Measurements from ENCODE around the gene VIPR1.
"Not testable (repeated sequence)": the region's sequence is repeated elsewhere in the genome, so short reads cannot be mapped to it uniquely, and the experiment has no call there.

VIPR1 gene

GRCh38 chr3:42575137-42575741 lies 72.8 kb downstream of the VIPR1 start:
- DNase-seq (ENCODE audit: low spot score): no peak
- in situ Hi-C loops (cut with MboI; ENCODE audit: low sequenced_read_pairs, unreplicated experiment): no loop called here

GRCh38 chr3:42578054-42578453 lies 75.6 kb downstream of the VIPR1 start:
- TF ChIP-seq CTCF (IDR thresholded peaks at IDR 0.05; ENCODE audit: borderline replicate concordance, control extremely low read depth, extremely low read depth, insufficient read depth, missing control alignments): no peak
- no peak for DNase-seq (ENCODE audit: low spot score)
- in situ Hi-C loops (cut with MboI; ENCODE audit: low sequenced_read_pairs, unreplicated experiment): no loop called here

More at GRCh38 chr3:42575137-42575741, 72.8 kb downstream of the VIPR1 start:
- TF ChIP-seq CTCF (IDR thresholded peaks at IDR 0.05; ENCODE audit: borderline replicate concordance, control extremely low read depth, extremely low read depth, insufficient read depth, missing control alignments): no peak

GRCh38 chr3:42579346-42579745 lies 76.9 kb downstream of the VIPR1 start:
- DNase-seq (ENCODE audit: low spot score); in situ Hi-C loops (cut with MboI; ENCODE audit: low sequenced_read_pairs, unreplicated experiment): not testable (repeated sequence)

- in situ Hi-C loops (cut with MboI; ENCODE audit: low sequenced_read_pairs, unreplicated experiment): no loop called here
Observed at GRCh38 chr3:42581400-42581708, 78.9 kb downstream of the VIPR1 start.

GRCh38 chr3:42581709-42582473 lies 79.4 kb downstream of the VIPR1 start, which contains the start of gene SEC22C:
Gene SEC22C, minus strand, starts transcription at chr3:42581967. Its CDS starts 12,921 bp downstream, at chr3:42569046.
- TF ChIP-seq CTCF (IDR thresholded peaks at IDR 0.05; ENCODE audit: borderline replicate concordance, control extremely low read depth, extremely low read depth, insufficient read depth, missing control alignments): peak; percentile 62
- in situ Hi-C loops (cut with MboI; ENCODE audit: low sequenced_read_pairs, unreplicated experiment): no loop called here

More at GRCh38 chr3:42581400-42581708, 78.9 kb downstream of the VIPR1 start:
- DNase-seq (ENCODE audit: low spot score): no peak
- no peak for TF ChIP-seq CTCF (IDR thresholded peaks at IDR 0.05; ENCODE audit: borderline replicate concordance, control extremely low read depth, extremely low read depth, insufficient read depth, missing control alignments)

GRCh38 chr3:42582474-42583070 lies 80.1 kb downstream of the VIPR1 start:
- in situ Hi-C loops (cut with MboI; ENCODE audit: low sequenced_read_pairs, unreplicated experiment): no loop called here
- no peak for TF ChIP-seq CTCF (IDR thresholded peaks at IDR 0.05; ENCODE audit: borderline replicate concordance, control extremely low read depth, extremely low read depth, insufficient read depth, missing control alignments)
- DNase-seq (ENCODE audit: low spot score): no peak

More at GRCh38 chr3:42581709-42582473, 79.4 kb downstream of the VIPR1 start, which contains the start of gene SEC22C:
- peak; percentile 99 for DNase-seq (ENCODE audit: low spot score)
